Left ventricle myocardium inferior (tissue), 1 donor: Measurements from ENCODE around the gene TMEM141. TPM values are rescaled to one million over a fixed set of nuclear protein-coding genes. Genes with fewer than 3 reads are reported as not detected.

ENCODE experiments used
- DNase-seq: peaks from one replicate; pipeline ENCODE4 v3.0.0-alpha.2; 2020
- H3K27ac ChIP-seq: fragments of 200-600 bp; replicated peaks from 2 replicates; pipeline ENCODE4 v1.8.0; 2021
- H3K27me3 ChIP-seq: fragments of 200-600 bp; 2 replicates; pipeline ENCODE4 v1.8.0; 2021; ENCODE audit warnings: low read depth
- H3K36me3 ChIP-seq: fragments of 200-600 bp; 2 replicates; pipeline ENCODE4 v1.8.0; 2021
- H3K4me1 ChIP-seq: fragments of 200-600 bp; 2 replicates; pipeline ENCODE4 v1.8.0; 2021
- H3K4me3 ChIP-seq: fragments of 200-600 bp; 2 replicates; pipeline ENCODE4 v1.8.0; 2021; ENCODE audit warnings: mild to moderate bottlenecking, moderate library complexity
- H3K9me3 ChIP-seq: fragments of 200-600 bp; replicated peaks from 2 replicates; pipeline ENCODE4 v1.8.0; 2021
- CTCF ChIP-seq: fragments of 200-600 bp; IDR thresholded peaks from 2 replicates; pipeline ENCODE4 v1.8.0; 2021; ENCODE audit warnings: antibody characterized with exemption, mild to moderate bottlenecking, borderline replicate concordance
- intact Hi-C: fragments of 100-400 bp; cut with micrococcal nuclease; formaldehyde crosslinking; loops from one replicate; pipeline ENCODE4 v1.11.0; 2022
- total RNA-seq: library from RNA; stranded (reverse); fragmentation: NEBNext Ultra II Directional; extraction: Animal tissue kit (Norgen Biotek cat#: 25700); gene quantifications from one replicate; pipeline ENCODE4 v1.2.1, GENCODE V29; 2021
- donor health status: DM: no; HTN: yes; CAD: no; lungs with severe emphysema.

TMEM141 gene
- total RNA-seq, 1 donor from 2014 or later = 71.4 TPM

GRCh38 chr9:136748666-136749611, 42.2 kb upstream of the TMEM141 start:
- Histone ChIP-seq H3K27ac (peak overlapping the region; percentile 90), H3K27me3 (peaks cover 2% of the 10 kb centered on the region), H3K9me3 (peaks cover 13% of the 10 kb centered on the region), H3K4me1 (peaks cover 39% of the 10 kb centered on the region), H3K36me3 (no peaks in the 10 kb centered on the region), H3K4me3 (peak overlapping the region; percentile 23)
- DNase-seq = peak; percentile 68
- TF ChIP-seq CTCF = no peak
- intact Hi-C loops = no loop called here

GRCh38 chr9:136750526-136750925, 40.6 kb upstream of the TMEM141 start:
- Histone ChIP-seq H3K9me3 (peaks cover 13% of the 10 kb centered on the region), H3K36me3 (no peaks in the 10 kb centered on the region), H3K27me3 (no peaks in the 10 kb centered on the region), H3K27ac (peak overlapping the region; percentile 90), H3K4me1 (peaks cover 39% of the 10 kb centered on the region), H3K4me3 (no peak overlapping the region)
- no peak for DNase-seq
- no peak for TF ChIP-seq CTCF
- intact Hi-C loops = no loop called here

- intact Hi-C loops = no loop called here
- no peak overlapping the region for H3K4me3 ChIP-seq
- H3K9me3 ChIP-seq = peaks cover 14% of the 10 kb centered on the region
- H3K27ac ChIP-seq = no peak overlapping the region
- H3K36me3 ChIP-seq = no peaks in the 10 kb centered on the region
- no peaks in the 10 kb centered on the region for H3K27me3 ChIP-seq
- no peak for DNase-seq
- peaks cover 39% of the 10 kb centered on the region for H3K4me1 ChIP-seq
- TF ChIP-seq CTCF = no peak
Measured at GRCh38 chr9:136751244-136751643, 39.9 kb upstream of the TMEM141 start.

DNA sequence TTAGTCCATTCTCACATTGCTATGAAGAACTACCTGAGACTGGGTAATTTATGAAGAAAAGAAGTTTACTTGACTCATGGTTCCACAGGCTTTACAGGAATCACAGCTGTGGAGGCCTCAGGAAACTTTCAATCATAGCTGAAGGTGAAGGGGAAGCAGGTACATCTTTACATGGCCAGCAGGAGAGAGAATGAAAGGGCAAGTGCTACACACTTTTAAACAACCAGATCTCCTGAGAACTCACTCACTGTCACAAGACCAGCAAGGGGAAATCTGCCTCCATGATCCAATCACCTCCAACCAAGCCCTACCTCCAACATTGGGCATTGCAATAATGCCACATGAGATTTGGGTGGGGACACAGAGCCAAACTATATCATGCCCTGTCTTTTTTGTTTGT, 39.3 kb upstream of the TMEM141 start:
- H3K4me3 ChIP-seq = no peak overlapping the region
- peaks cover 34% of the 10 kb centered on the region for H3K4me1 ChIP-seq
- H3K9me3 ChIP-seq = peaks cover 17% of the 10 kb centered on the region
- TF ChIP-seq CTCF = no peak
- H3K36me3 ChIP-seq = no peaks in the 10 kb centered on the region
- DNase-seq = no peak
- no peaks in the 10 kb centered on the region for H3K27me3 ChIP-seq
- intact Hi-C loops = no loop called here
- no peak overlapping the region for H3K27ac ChIP-seq

GRCh38 chr9:136753371-136754058, 37.6 kb upstream of the TMEM141 start:
- Histone ChIP-seq H3K27ac (no peak overlapping the region), H3K27me3 (no peaks in the 10 kb centered on the region), H3K9me3 (peaks cover 17% of the 10 kb centered on the region), H3K4me1 (peaks cover 21% of the 10 kb centered on the region), H3K4me3 (no peak overlapping the region), H3K36me3 (no peaks in the 10 kb centered on the region)
- intact Hi-C loops = no loop called here
- DNase-seq = no peak
- TF ChIP-seq CTCF = no peak
